ENCODE measurements around the gene TTLL10.

The TTLL10 gene

GRCh38 chr1:1240348-1240732 lies 66.7 kb downstream of the TTLL10 start:
- no peak overlapping the region for H3K4me3 ChIP-seq (ENCODE audit: low read depth, low read length)
- DNase-seq (ENCODE audit: low read depth) = no peak
- no peak for TF ChIP-seq CTCF (IDR thresholded peaks at IDR 0.05; ENCODE audit: low read depth, low read length, missing control alignments)

- no peak for DNase-seq (ENCODE audit: low read depth)
- no peak overlapping the region for H3K4me3 ChIP-seq (ENCODE audit: low read depth, low read length)
Observed at GRCh38 chr1:1240822-1241587, 67.3 kb downstream of the TTLL10 start.

GRCh38 chr1:1241588-1242219 lies 68.0 kb downstream of the TTLL10 start:
- no peak for DNase-seq (ENCODE audit: low read depth)
- no peak for TF ChIP-seq CTCF (IDR thresholded peaks at IDR 0.05; ENCODE audit: low read depth, low read length, missing control alignments)
- no peak overlapping the region for H3K4me3 ChIP-seq (ENCODE audit: low read depth, low read length)

More at GRCh38 chr1:1240822-1241587, 67.3 kb downstream of the TTLL10 start:
- TF ChIP-seq CTCF (IDR thresholded peaks at IDR 0.05; ENCODE audit: low read depth, low read length, missing control alignments) = no peak

DNA sequence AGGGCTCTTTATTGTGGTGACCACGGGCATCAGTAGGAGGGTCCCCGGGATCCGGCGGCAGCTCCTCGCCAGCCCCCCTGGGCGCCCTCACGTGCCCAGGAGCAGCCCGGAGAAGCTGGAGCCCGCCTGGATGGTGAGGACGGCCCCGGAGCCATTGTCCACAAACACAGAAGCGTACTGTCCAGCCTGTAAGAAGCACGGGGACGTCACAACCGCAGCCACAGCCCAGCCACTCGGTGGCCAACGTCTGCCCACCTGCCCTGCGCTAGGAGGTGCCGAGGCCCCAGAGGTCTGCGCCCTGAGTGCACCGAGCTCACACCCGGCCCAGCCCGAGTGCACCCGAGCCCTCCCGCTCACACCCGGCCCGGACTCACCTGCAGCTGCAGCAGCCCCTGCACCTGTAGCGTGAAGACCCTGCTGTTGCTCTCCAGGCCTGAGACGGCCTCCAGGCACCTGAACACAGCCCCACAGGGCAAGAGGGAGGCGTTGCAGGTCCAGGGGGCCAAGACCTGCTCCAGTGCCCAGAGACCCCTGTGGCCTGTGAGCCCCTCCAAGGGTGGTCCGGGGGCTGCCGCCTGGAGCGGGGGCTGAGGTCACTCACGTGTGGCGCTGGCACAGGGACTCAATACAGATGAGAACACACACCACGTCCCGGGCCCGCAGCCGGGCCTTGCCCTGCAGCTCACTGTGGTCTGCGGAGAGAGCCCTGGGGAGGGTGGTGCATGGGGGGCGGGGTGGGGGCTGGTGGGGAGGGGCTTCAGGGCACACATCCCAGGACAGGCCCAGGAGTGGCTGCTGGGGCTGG lies 69.0 kb downstream of the TTLL10 start:
- no peak overlapping the region for H3K4me3 ChIP-seq (ENCODE audit: low read depth, low read length)
- DNase-seq (ENCODE audit: low read depth) = no peak
- TF ChIP-seq CTCF (IDR thresholded peaks at IDR 0.05; ENCODE audit: low read depth, low read length, missing control alignments) = no peak

- TF ChIP-seq CTCF (IDR thresholded peaks at IDR 0.05; ENCODE audit: low read depth, low read length, missing control alignments) = no peak
- DNase-seq (ENCODE audit: low read depth) = no peak
- no peak overlapping the region for H3K4me3 ChIP-seq (ENCODE audit: low read depth, low read length)
Observed at GRCh38 chr1:1243266-1243660, 69.6 kb downstream of the TTLL10 start.

DNA sequence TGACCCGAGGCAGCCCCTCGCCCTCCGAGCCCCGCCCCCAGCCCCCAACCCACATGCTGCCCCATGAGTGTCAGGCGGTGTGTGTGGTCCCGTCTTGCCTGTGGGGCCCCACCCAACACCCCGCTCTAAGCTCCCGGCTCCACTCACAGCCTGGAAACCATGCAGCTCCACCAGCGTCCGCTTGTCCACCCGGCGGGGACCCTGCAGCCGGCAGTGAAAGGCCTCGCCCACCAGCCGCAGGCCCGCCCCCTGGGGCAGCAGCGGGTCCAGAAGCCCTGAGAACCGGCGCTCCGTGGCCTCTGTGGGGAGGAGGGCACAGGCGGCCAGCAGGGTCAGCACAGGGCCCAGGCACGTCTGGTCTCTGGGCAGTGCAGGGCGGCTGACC lies 70.1 kb downstream of the TTLL10 start:
- DNase-seq (ENCODE audit: low read depth) = no peak
- no peak overlapping the region for H3K4me3 ChIP-seq (ENCODE audit: low read depth, low read length)
- TF ChIP-seq CTCF (IDR thresholded peaks at IDR 0.05; ENCODE audit: low read depth, low read length, missing control alignments) = no peak
